Measurements from ENCODE around the gene PLXNA4.

Gene PLXNA4

DNA sequence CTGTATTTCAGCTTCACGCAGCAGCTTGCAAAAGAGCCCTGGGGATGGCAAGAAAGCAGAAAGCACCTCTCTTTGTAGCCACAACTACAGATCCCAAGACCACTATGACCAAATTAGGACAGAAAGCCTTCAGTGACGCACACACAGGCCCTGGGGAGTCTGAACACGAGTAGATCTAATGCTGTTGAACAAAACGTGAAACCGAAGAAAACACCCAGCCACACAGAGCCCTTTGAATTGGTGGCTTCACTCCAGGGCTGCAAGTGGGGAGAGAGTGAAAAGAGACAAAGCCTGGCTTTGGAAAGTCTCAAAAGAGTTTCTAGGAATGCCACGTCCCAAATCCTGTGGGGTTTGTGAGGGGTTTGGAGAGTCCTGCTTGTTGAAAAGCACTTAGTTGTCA lies 28.4 kb downstream of the PLXNA4 start:
- no peak overlapping the region for H3K4me2 ChIP-seq (ENCODE audit: low read length)
- TF ChIP-seq EZH2 (IDR thresholded peaks at IDR 0.05; ENCODE audit: borderline replicate concordance, low read length): no peak
- TF ChIP-seq, protein P1, sequence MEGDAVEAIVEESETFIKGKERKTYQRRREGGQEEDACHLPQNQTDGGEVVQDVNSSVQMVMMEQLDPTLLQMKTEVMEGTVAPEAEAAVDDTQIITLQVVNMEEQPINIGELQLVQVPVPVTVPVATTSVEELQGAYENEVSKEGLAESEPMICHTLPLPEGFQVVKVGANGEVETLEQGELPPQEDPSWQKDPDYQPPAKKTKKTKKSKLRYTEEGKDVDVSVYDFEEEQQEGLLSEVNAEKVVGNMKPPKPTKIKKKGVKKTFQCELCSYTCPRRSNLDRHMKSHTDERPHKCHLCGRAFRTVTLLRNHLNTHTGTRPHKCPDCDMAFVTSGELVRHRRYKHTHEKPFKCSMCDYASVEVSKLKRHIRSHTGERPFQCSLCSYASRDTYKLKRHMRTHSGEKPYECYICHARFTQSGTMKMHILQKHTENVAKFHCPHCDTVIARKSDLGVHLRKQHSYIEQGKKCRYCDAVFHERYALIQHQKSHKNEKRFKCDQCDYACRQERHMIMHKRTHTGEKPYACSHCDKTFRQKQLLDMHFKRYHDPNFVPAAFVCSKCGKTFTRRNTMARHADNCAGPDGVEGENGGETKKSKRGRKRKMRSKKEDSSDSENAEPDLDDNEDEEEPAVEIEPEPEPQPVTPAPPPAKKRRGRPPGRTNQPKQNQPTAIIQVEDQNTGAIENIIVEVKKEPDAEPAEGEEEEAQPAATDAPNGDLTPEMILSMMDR (IDR thresholded peaks at IDR 0.05; ENCODE audit: low read length): no peak
- H3K4me1 ChIP-seq (ENCODE audit: insufficient read depth, low read length, severe bottlenecking): no peaks in the 10 kb centered on the region
- no peak overlapping the region for H2AFZ ChIP-seq (ENCODE audit: low read length)
- H3K4me3 ChIP-seq (ENCODE audit: low read depth, low read length, poor library complexity, severe bottlenecking): no peak overlapping the region
- no peaks in the 10 kb centered on the region for H3F3A ChIP-seq (ENCODE audit: insufficient read depth, low read length)
- H3K27me3 ChIP-seq (ENCODE audit: insufficient read depth, low read length): no peaks in the 10 kb centered on the region
- H3K27ac ChIP-seq (ENCODE audit: low read depth, low read length, poor library complexity, severe bottlenecking): no peak overlapping the region
- no peak overlapping the region for H3K9ac ChIP-seq (ENCODE audit: low read length)
- H3K9me2 ChIP-seq (ENCODE audit: low read depth, low read length): no peaks in the 10 kb centered on the region
- H3K9me3 ChIP-seq (ENCODE audit: low read length): no peaks in the 10 kb centered on the region
- H3K36me3 ChIP-seq (ENCODE audit: insufficient read depth, low read length): no peaks in the 10 kb centered on the region
- H4K20me1 ChIP-seq (ENCODE audit: insufficient read depth, low read length): no peaks in the 10 kb centered on the region
- no peaks in the 10 kb centered on the region for H3K79me2 ChIP-seq (ENCODE audit: insufficient read depth, low read length)

DNA sequence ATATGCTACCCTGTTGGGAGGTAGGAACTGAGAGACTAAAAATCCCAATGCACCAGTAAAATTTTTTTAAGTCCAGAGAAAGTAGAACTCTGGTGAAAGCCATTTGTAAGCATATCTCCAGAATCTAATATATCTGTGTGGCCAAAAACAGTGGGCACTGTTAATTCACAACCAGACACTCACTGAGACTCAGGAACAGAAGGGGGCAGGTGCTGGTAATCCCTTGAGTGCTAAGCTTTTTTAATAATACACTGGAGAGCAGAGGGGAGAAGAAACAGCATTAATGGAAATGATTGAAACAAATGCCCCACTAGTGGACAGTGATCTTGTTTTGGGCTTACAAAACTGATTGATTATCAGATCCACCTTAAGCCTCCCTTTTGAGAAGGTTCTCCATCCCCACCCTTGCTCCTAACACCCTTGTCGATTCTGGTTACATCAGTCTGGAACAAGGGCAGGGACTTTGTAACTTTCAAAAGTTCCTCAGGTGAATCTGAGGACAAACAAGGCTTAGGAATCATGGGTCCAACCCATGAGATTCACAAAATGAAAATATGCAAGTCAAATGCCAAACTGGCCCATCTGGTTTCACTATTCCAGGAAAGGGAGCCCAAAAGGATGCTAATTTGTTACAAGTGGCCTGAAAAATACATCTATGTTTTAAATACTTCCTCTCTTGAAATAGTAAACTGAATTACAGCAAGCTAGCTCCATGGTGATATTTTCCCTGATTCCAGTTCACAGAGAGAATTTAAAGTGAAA lies 29.7 kb downstream of the PLXNA4 start:
- H2AFZ ChIP-seq (ENCODE audit: low read length): no peak overlapping the region
- no peak overlapping the region for H3K4me2 ChIP-seq (ENCODE audit: low read length)
- no peaks in the 10 kb centered on the region for H3K27me3 ChIP-seq (ENCODE audit: insufficient read depth, low read length)
- H3K27ac ChIP-seq (ENCODE audit: low read depth, low read length, poor library complexity, severe bottlenecking): no peak overlapping the region
- no peaks in the 10 kb centered on the region for H3K9me3 ChIP-seq (ENCODE audit: low read length)
- H3K79me2 ChIP-seq (ENCODE audit: insufficient read depth, low read length): no peaks in the 10 kb centered on the region
- no peaks in the 10 kb centered on the region for H3K9me2 ChIP-seq (ENCODE audit: low read depth, low read length)
- no peaks in the 10 kb centered on the region for H3K4me1 ChIP-seq (ENCODE audit: insufficient read depth, low read length, severe bottlenecking)
- TF ChIP-seq, protein P1 (IDR thresholded peaks at IDR 0.05; ENCODE audit: low read length): no peak
- no peak for TF ChIP-seq EZH2 (IDR thresholded peaks at IDR 0.05; ENCODE audit: borderline replicate concordance, low read length)
- H3K4me3 ChIP-seq (ENCODE audit: low read depth, low read length, poor library complexity, severe bottlenecking): no peak overlapping the region
- H4K20me1 ChIP-seq (ENCODE audit: insufficient read depth, low read length): no peaks in the 10 kb centered on the region
- no peak overlapping the region for H3K9ac ChIP-seq (ENCODE audit: low read length)
- no peaks in the 10 kb centered on the region for H3K36me3 ChIP-seq (ENCODE audit: insufficient read depth, low read length)
- no peaks in the 10 kb centered on the region for H3F3A ChIP-seq (ENCODE audit: insufficient read depth, low read length)

DNA sequence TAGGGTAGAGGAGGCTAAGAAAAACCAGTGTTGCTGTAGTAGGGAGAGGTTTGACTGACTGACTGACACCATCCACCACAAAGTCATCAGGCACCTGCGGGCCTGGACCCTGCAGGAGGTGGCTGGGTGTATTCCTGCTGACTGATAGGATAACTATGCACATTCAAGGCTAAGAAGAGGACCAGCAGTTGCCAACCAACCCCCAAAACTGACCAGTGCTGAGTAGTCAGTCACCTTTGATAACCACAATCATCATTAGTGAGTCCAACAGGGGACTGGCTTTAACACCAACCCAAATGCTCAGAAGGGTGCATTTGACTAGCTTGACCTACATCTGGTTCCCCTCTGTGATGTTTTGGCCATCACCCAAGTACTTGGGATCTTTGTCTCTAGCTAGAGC lies 30.5 kb downstream of the PLXNA4 start:
- no peak overlapping the region for H3K4me2 ChIP-seq (ENCODE audit: low read length)
- H3K4me3 ChIP-seq (ENCODE audit: low read depth, low read length, poor library complexity, severe bottlenecking): no peak overlapping the region
- H3K27me3 ChIP-seq (ENCODE audit: insufficient read depth, low read length): no peaks in the 10 kb centered on the region

More for the DNA sequence above, 30.5 kb downstream of the PLXNA4 start:
- Histone ChIP-seq H3K36me3 (ENCODE audit: insufficient read depth, low read length) (no peaks in the 10 kb centered on the region), H3K9me3 (ENCODE audit: low read length) (no peaks in the 10 kb centered on the region), H3K9me2 (ENCODE audit: low read depth, low read length) (no peaks in the 10 kb centered on the region), H3K4me1 (ENCODE audit: insufficient read depth, low read length, severe bottlenecking) (no peaks in the 10 kb centered on the region), H3K9ac (ENCODE audit: low read length) (no peak overlapping the region), H3K27ac (ENCODE audit: low read depth, low read length, poor library complexity, severe bottlenecking) (no peak overlapping the region), H4K20me1 (ENCODE audit: insufficient read depth, low read length) (no peaks in the 10 kb centered on the region), H3F3A (ENCODE audit: insufficient read depth, low read length) (no peaks in the 10 kb centered on the region), H3K79me2 (ENCODE audit: insufficient read depth, low read length) (no peaks in the 10 kb centered on the region), H2AFZ (ENCODE audit: low read length) (no peak overlapping the region)
- TF ChIP-seq, protein P1 (IDR thresholded peaks at IDR 0.05; ENCODE audit: low read length): no peak
- TF ChIP-seq EZH2 (IDR thresholded peaks at IDR 0.05; ENCODE audit: borderline replicate concordance, low read length): no peak
